Measurements from ENCODE around the gene RNF215. TPM values are rescaled to one million over a fixed set of nuclear protein-coding genes. Genes with fewer than 3 reads are reported as not detected.
"Not testable (repeated sequence)": the region's sequence is repeated elsewhere in the genome, so short reads cannot be mapped to it uniquely, and the experiment has no call there.

RNF215 gene
- total RNA-seq, 2 experiments from 2014 or later: 4.3 to 7.4 TPM

DNA sequence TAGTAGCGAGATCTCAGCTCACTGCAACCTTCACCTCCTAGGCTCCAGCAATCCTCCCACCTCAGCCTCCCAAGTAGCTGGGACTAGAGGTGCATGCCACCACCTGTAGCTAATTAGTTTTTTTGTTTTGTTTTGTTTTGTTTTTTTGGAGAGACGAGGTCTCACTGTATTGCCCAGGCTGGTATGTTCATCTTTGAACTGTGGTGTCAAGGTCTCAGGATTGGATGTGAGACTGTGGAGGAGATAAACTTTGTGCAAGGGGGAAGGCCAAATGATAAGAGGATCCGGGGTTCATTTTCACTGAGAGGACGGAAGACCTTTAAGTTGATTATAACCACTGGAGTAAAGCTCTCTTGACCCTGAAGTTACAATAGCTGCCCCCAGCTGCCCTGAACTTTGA, 18.5 kb upstream of the RNF215 start:
- POLR2A ChIA-PET: no interaction called here
- intact Hi-C loops (cut with DNase I, micrococcal nuclease): no loop called here

DNA sequence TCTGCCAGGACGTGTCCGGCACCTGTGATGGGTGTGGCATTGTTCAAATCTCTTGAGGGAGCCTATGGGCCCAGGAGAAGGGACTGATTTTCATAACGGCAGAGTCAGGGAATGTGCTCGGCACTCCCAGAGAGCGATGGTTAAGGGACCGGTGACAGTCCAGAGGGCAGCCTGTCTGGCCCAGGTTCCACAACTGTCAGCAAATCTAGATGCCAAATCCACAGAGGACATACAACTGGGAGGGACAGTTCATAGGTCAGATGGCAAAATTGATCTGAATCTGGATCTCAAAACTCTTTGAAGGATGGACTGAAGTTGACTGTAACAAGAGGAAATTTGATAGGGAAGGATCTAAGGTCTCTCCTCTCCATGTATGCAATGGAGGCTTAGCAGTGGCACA, 17.1 kb upstream of the RNF215 start:
- intact Hi-C loops (cut with DNase I, micrococcal nuclease): no loop called here
- POLR2A ChIA-PET: no interaction called here
- ATAC-seq (no peak), DNase-seq (no peak)
- CTCF ChIA-PET: interaction anchor here (1.1 kb wide), 1 partner anchor 20 kb away, joined by 3 read pairs; no protein-coding TSS in a partner anchor
- Mint-ChIP-seq H3K27me3 (no peaks in the 10 kb centered on the region), H3K36me3 (ENCODE audit: low read depth) (peaks cover 19% of the 10 kb centered on the region), H3K27ac (no peak overlapping the region), H3K9me3 (ENCODE audit: low read depth) (no peaks in the 10 kb centered on the region), H3K4me3 (no peak overlapping the region), H3K4me1 (peaks cover 10% of the 10 kb centered on the region)

More for the DNA sequence above, 18.5 kb upstream of the RNF215 start:
- Mint-ChIP-seq H3K36me3 (ENCODE audit: low read depth) (peaks cover 21% of the 10 kb centered on the region), H3K4me3 (no peak overlapping the region), H3K4me1 (peaks cover 10% of the 10 kb centered on the region), H3K9me3 (ENCODE audit: low read depth) (no peaks in the 10 kb centered on the region), H3K27ac (no peak overlapping the region), H3K27me3 (no peaks in the 10 kb centered on the region)
- ATAC-seq: no peak
- CTCF ChIA-PET: interaction anchor here (0.7 to 2.5 kb wide), 7 partner anchors 9 to 113 kb away, joined by 3 to 7 read pairs (median 4); no protein-coding TSS in a partner anchor
- no peak for DNase-seq

DNA sequence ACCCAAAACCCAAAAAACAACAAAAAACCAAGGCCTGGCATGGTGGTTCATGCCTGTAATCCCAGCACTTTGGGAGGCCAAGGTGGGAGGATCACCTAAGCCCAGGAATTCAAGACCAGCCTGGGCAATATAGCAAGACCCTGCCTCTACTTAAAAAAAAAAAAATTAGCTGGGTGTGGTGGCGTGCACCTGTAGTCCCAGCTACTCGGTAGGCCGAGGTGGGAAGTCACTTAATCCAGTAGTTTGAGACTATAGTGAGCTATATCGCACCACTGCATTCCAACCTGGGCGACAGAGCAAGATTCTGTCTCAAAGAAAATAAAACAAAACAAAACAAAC, 15.5 kb upstream of the RNF215 start:
- H3K27ac Mint-ChIP-seq; POLR2A ChIA-PET; H3K4me3 Mint-ChIP-seq; intact Hi-C loops (cut with DNase I, micrococcal nuclease); DNase-seq; H3K27me3 Mint-ChIP-seq; ATAC-seq; H3K9me3 Mint-ChIP-seq (ENCODE audit: low read depth): not testable (repeated sequence)
- CTCF ChIA-PET: interaction anchor here (0.6 kb wide), 1 partner anchor 161 kb away, joined by 3 read pairs; no protein-coding TSS in a partner anchor
- H3K4me1 Mint-ChIP-seq: peaks cover 20% of the 10 kb centered on the region
- H3K36me3 Mint-ChIP-seq (ENCODE audit: low read depth): peaks cover 11% of the 10 kb centered on the region

DNA sequence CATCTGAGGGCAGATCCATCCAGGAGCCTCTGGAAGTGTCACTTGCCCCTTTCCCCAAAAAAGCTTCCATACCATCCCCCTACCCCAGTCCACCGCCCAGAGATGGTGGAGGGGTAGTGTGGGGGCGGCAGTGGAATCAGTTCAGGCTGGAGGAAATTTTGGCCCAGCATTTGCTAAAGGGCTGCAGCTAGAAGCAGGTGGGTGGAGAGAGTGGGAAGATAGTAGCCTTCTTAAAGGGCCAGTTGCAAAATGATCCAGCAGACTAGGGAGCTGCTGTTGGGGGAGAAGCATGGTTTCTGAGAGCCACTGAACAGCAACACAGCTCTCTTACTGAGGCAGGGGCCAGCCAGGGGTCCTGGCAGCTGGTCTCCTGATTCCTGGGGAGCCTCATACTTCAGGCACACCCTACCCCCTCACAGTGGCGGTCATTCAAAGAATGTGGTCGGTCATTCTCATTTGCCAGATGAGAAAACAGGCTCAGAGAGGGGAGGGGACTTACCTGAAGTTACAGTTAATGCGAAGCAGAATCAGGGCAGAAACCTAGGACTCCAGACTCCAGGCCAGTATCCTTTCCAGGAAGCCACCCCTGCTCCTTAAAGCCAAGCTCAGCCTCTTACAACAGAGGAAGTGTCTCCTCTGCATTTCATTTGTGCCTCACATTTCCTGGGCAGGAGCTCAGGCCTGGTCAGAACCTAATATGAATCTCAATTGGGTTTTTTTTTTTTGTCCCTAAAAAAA, 15.0 kb upstream of the RNF215 start:
- DNase-seq (no peak), ATAC-seq (no peak)
- CTCF ChIA-PET: no interaction called here
- H3K9me3 Mint-ChIP-seq (ENCODE audit: low read depth): no peaks in the 10 kb centered on the region
- POLR2A ChIA-PET: interaction anchor here (0.8 kb wide), 1 partner anchor 22 kb away, joined by 3 read pairs; no protein-coding TSS in a partner anchor
- peaks cover 9% of the 10 kb centered on the region for H3K36me3 Mint-ChIP-seq (ENCODE audit: low read depth)
- no peaks in the 10 kb centered on the region for H3K27me3 Mint-ChIP-seq
- peaks cover 20% of the 10 kb centered on the region for H3K4me1 Mint-ChIP-seq
- H3K4me3 Mint-ChIP-seq: no peak overlapping the region
- intact Hi-C loops (cut with DNase I, micrococcal nuclease): no loop called here
- peak overlapping the region; percentile 58 for H3K27ac Mint-ChIP-seq

DNA sequence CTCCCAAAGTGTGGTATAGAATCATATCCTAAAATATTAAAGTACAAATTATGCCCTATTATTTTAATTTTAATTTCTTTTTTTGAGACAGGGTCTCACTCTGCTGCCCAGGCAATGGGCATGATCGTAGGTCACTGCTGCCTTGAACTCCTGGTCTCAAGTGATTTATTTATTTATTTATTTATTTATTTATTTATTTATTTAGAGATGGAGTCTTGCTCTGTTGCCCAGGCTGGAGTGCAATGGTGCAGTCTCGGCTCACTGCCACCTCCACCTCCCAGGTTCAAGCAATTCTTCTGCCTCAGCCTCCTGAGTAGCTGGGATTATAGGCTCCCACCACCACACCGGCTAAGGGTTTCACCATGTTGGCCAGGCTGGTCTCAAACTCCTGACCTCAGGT, 13.8 kb upstream of the RNF215 start:
- ATAC-seq; intact Hi-C loops (cut with DNase I, micrococcal nuclease); H3K9me3 Mint-ChIP-seq (ENCODE audit: low read depth); H3K27me3 Mint-ChIP-seq; H3K27ac Mint-ChIP-seq; DNase-seq; H3K36me3 Mint-ChIP-seq (ENCODE audit: low read depth); H3K4me3 Mint-ChIP-seq; CTCF ChIA-PET; POLR2A ChIA-PET: not testable (repeated sequence)
- H3K4me1 Mint-ChIP-seq: peaks cover 28% of the 10 kb centered on the region

DNA sequence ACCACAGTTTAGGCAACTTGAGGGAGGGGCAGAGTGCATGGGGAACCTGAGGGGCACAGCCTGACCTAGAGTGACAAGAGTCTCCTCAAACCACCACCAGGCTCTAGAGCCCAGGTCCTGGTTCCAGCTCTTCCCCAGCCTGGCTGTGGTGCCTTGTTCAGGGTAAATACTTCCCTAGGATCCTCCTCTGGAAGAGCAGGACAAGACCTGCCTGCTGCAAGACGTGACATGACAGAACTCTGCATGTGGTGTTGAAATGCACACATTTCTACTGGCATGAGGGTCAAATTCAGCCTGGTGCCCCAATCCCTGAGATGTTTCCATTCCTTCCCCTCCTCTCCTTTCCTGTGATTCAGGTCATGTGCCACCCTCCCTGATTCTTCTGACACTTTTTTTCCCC, 12.9 kb upstream of the RNF215 start:
- Mint-ChIP-seq H3K4me3 (no peak overlapping the region), H3K27ac (no peak overlapping the region), H3K4me1 (peaks cover 31% of the 10 kb centered on the region), H3K9me3 (ENCODE audit: low read depth) (no peaks in the 10 kb centered on the region), H3K27me3 (no peaks in the 10 kb centered on the region), H3K36me3 (ENCODE audit: low read depth) (peaks cover 6% of the 10 kb centered on the region)
- no peak for DNase-seq
- ChIA-PET POLR2A (no interaction called here), CTCF (interaction anchor here (1.9 to 5.0 kb wide), 3 partner anchors 9 to 111 kb away, joined by 4 to 48 read pairs (median 37); partner anchors contain the start of genes CASTOR1 and MTFP1)
- intact Hi-C loops (cut with DNase I, micrococcal nuclease): no loop called here
- no peak for ATAC-seq

DNA sequence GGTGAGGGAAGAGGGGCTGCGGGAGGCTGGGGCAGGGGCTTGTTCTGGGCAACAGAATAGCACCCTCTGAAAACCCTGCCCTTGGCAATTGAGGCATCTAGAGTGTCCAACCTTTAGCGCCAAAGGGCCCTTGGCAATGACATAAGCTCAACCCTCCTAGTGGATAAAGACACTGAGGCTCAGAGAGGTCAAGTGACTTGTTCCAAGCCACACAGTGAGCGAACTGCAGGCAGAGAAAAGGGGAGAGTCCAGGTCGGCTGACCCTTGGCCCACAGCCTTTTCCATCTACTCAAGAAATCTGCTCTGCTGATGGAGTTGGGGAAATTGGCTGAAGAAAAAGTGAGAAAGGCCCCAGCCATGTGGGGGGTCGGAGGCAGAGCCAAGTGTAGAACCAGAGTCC, 12.5 kb upstream of the RNF215 start:
- ATAC-seq (no peak), DNase-seq (no peak)
- peaks cover 31% of the 10 kb centered on the region for H3K4me1 Mint-ChIP-seq
- no peaks in the 10 kb centered on the region for H3K27me3 Mint-ChIP-seq
- ChIA-PET CTCF (interaction anchor here (0.6 to 5.0 kb wide), 4 partner anchors 9 to 1122 kb away, joined by 3 to 48 read pairs (median 20); partner anchors contain the start of genes CASTOR1 and MTFP1), POLR2A (interaction anchor here (1.0 kb wide), 1 partner anchor 14 kb away, joined by 3 read pairs; no protein-coding TSS in a partner anchor)
- no peak overlapping the region for H3K27ac Mint-ChIP-seq
- no peak overlapping the region for H3K4me3 Mint-ChIP-seq
- intact Hi-C loops (cut with DNase I, micrococcal nuclease): loop anchor here in 1 of 2 experiments (10.0 kb wide), 1 partner anchor 205 kb away; the partner anchor contains the start of gene TCN2
- peaks cover 6% of the 10 kb centered on the region for H3K36me3 Mint-ChIP-seq (ENCODE audit: low read depth)
- no peaks in the 10 kb centered on the region for H3K9me3 Mint-ChIP-seq (ENCODE audit: low read depth)

DNA sequence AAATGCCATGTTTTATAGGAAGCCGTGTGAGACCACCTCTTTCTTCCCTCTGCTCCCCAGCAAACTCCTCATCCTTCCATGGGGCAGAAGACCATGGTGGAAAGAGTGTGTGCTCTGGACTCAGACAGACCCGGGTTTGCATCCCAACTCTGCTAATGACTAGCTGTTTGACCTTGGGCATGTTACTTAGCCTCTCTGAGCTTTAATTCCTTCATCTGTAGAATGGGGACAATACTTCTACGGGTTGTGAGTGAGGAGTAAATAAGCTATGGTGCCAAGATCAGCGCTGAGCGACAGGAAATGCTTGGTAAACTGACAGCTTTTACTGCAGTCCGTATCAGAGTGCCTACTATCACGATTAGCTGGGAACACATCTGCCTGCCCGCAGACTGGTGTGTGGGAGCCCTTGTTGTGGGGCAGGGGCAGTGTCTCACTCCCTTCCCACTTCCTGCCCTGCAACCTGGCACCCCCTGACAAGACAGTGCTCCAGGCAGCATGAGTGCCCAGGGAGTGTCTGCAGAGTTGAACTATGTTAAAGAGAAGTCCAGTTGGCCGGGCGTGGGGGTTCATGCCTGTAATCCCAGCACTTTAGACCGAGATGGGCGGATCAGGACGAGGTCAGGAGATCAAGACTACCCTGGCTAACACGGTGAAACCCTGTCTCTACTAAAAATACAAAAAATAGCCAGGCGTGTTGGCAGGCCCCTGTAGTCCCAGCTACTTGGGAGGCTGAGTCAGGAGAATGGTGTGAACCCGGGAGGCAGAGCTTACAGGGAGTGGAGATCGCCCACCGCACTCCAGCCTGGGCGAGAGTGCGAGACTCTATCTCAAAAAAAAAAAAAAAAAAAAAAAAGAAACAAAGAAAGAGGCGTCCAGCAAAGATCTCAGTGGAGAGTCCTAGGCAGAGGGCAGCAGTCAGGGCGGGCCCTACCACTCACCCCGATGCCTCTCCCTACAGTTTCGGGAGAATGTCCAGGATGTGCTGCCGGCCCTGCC, 11.8 kb upstream of the RNF215 start:
- peak overlapping the region; percentile 83 for H3K4me3 Mint-ChIP-seq
- DNase-seq: peak; percentile 23
- ChIA-PET POLR2A (interaction anchor here (1.0 kb wide), 1 partner anchor 14 kb away, joined by 3 read pairs; no protein-coding TSS in a partner anchor), CTCF (interaction anchor here (0.5 to 5.0 kb wide), 8 partner anchors 8 to 1122 kb away, joined by 3 to 48 read pairs (median 6); partner anchors contain the start of genes CASTOR1, MTFP1 and RNF215)
- ATAC-seq: peak; percentile 12
- no peak overlapping the region for H3K27ac Mint-ChIP-seq
- intact Hi-C loops (cut with DNase I, micrococcal nuclease): loop anchor here in 1 of 2 experiments (10.0 kb wide), 1 partner anchor 206 kb away; the partner anchor contains the start of gene TCN2
- H3K4me1 Mint-ChIP-seq: peaks cover 31% of the 10 kb centered on the region
- H3K36me3 Mint-ChIP-seq (ENCODE audit: low read depth): peaks cover 6% of the 10 kb centered on the region
- H3K27me3 Mint-ChIP-seq: no peaks in the 10 kb centered on the region
- no peaks in the 10 kb centered on the region for H3K9me3 Mint-ChIP-seq (ENCODE audit: low read depth)

DNA sequence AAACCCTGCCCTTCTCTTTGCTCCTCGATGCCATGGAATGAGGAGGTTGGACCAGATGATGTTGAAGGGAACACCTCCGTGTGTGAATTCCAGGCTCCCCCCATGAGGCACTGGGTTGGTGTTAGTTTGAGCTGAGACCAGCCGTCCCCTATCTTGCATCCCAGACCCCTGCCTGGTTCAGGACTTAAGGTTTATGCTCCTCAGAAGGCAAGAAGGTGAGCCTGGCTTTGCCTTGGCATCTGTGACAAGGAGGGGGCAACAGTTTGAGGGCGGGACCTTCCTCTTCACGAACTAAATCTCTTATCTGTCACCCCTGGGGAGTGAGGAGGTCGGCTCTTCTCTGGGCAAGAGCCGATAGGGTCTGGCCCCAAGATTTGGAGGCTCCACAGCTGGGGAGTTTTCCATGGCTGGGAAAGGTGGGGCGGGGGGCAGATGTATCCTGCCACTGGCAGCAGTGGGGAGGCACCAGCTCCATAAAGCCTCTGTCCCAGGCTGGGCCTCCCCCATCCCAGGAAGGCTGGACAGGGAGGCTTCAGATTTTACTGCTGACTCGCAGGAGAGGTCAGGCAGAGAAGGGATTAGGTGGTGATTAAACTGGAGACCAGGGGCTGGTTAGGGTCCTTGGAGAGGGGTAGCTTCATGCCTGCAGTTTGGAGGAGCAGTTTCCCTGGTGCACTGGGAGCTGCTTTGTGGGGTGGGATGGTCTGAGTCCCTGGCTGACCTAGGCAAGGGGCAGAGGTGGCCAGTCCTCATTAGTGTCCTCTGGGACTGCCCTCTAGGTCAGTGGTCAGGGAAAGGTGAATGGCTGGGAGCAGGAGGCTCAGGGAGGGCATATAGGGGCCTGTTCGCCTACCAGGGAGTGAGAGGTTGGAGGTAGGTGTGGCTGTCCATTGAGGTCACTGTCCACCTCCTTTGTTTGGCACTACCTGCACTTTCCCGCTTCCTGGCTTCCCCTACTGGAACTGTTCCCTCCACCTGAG, 10.7 kb upstream of the RNF215 start:
- Mint-ChIP-seq H3K27ac (peak overlapping the region; percentile 55), H3K9me3 (ENCODE audit: low read depth) (no peaks in the 10 kb centered on the region), H3K4me1 (peaks cover 31% of the 10 kb centered on the region), H3K36me3 (ENCODE audit: low read depth) (peaks cover 4% of the 10 kb centered on the region), H3K4me3 (peak overlapping the region; percentile 83), H3K27me3 (no peaks in the 10 kb centered on the region)
- DNase-seq: peak; percentile 26
- intact Hi-C loops (cut with DNase I, micrococcal nuclease): loop anchor here in 1 of 2 experiments (1.0 to 10.0 kb wide), 2 partner anchors 26 to 207 kb away; partner anchors contain the start of gene TCN2
- CTCF ChIA-PET: interaction anchor here (0.6 to 5.0 kb wide), 10 partner anchors 11 to 832 kb away, joined by 3 to 48 read pairs (median 6); partner anchors contain the start of genes CASTOR1, MTFP1 and RNF215
- no peak for ATAC-seq
- POLR2A ChIA-PET: interaction anchor here (1.3 to 2.4 kb wide), 5 partner anchors 13 to 88 kb away, joined by 3 to 18 read pairs (median 4); partner anchors contain the start of gene MTFP1

Data from activated CD4-positive, alpha-beta T cell treated with anti-CD3 and anti-CD28 coated beads for 36 hours (primary cell).